ENCODE measurements around the gene ZNF318.

ZNF318 gene

GRCh38 chr6:43311666-43312065 is 57.8 kb downstream of the ZNF318 start:
- no peak for DNase-seq (ENCODE audit: low read depth, low spot score)
- TF ChIP-seq YY1 (IDR thresholded peaks at IDR 0.05; ENCODE audit: insufficient read depth, insufficient read length) (no peak), SUZ12 (IDR thresholded peaks at IDR 0.05; ENCODE audit: extremely low read depth, insufficient read depth, insufficient read length) (no peak), ZNF274 (IDR thresholded peaks at IDR 0.05; ENCODE audit: low read depth, low read length) (no peak)
- H3K4me1 ChIP-seq (ENCODE audit: insufficient read depth, insufficient read length) = peaks cover 5% of the 10 kb centered on the region
- H3K27me3 ChIP-seq (ENCODE audit: insufficient read depth, insufficient read length) = no peaks in the 10 kb centered on the region
- no peaks in the 10 kb centered on the region for H3K9me3 ChIP-seq (ENCODE audit: insufficient read depth, low read length)
- H3K36me3 ChIP-seq (ENCODE audit: insufficient read depth, insufficient read length, low read length) = no peaks in the 10 kb centered on the region
- H3K4me3 ChIP-seq (ENCODE audit: insufficient read length, low read depth) = no peak overlapping the region
- H3K9ac ChIP-seq (ENCODE audit: insufficient read length, low read depth) = no peak overlapping the region

- Histone ChIP-seq H3K9ac (ENCODE audit: insufficient read length, low read depth) (no peak overlapping the region), H3K36me3 (ENCODE audit: insufficient read depth, insufficient read length, low read length) (no peaks in the 10 kb centered on the region), H3K27me3 (ENCODE audit: insufficient read depth, insufficient read length) (no peaks in the 10 kb centered on the region), H3K4me3 (ENCODE audit: insufficient read length, low read depth) (no peak overlapping the region), H3K9me3 (ENCODE audit: insufficient read depth, low read length) (no peaks in the 10 kb centered on the region), H3K4me1 (ENCODE audit: insufficient read depth, insufficient read length) (peaks cover 5% of the 10 kb centered on the region)
- TF ChIP-seq SUZ12 (IDR thresholded peaks at IDR 0.05; ENCODE audit: extremely low read depth, insufficient read depth, insufficient read length) (no peak), ZNF274 (IDR thresholded peaks at IDR 0.05; ENCODE audit: low read depth, low read length) (no peak), YY1 (IDR thresholded peaks at IDR 0.05; ENCODE audit: insufficient read depth, insufficient read length) (no peak)
- DNase-seq (ENCODE audit: low read depth, low spot score) = no peak
These were observed 58.8 kb downstream of the ZNF318 start for GRCh38 chr6:43310624-43311023.

- no peak for DNase-seq (ENCODE audit: low read depth, low spot score)
- H3K4me3 ChIP-seq (ENCODE audit: insufficient read length, low read depth) = no peak overlapping the region
- H3K4me1 ChIP-seq (ENCODE audit: insufficient read depth, insufficient read length) = peaks cover 5% of the 10 kb centered on the region
- TF ChIP-seq SUZ12 (IDR thresholded peaks at IDR 0.05; ENCODE audit: extremely low read depth, insufficient read depth, insufficient read length) (no peak), YY1 (IDR thresholded peaks at IDR 0.05; ENCODE audit: insufficient read depth, insufficient read length) (no peak), ZNF274 (IDR thresholded peaks at IDR 0.05; ENCODE audit: low read depth, low read length) (no peak)
- no peak overlapping the region for H3K9ac ChIP-seq (ENCODE audit: insufficient read length, low read depth)
- no peaks in the 10 kb centered on the region for H3K9me3 ChIP-seq (ENCODE audit: insufficient read depth, low read length)
- H3K36me3 ChIP-seq (ENCODE audit: insufficient read depth, insufficient read length, low read length) = no peaks in the 10 kb centered on the region
- H3K27me3 ChIP-seq (ENCODE audit: insufficient read depth, insufficient read length) = no peaks in the 10 kb centered on the region
These were observed 59.3 kb downstream of the ZNF318 start for GRCh38 chr6:43310134-43310533.

GRCh38 chr6:43308990-43309477 is 60.4 kb downstream of the ZNF318 start:
- TF ChIP-seq ZNF274 (IDR thresholded peaks at IDR 0.05; ENCODE audit: low read depth, low read length) = no peak
- TF ChIP-seq YY1 (IDR thresholded peaks at IDR 0.05; ENCODE audit: insufficient read depth, insufficient read length) = no peak
- TF ChIP-seq SUZ12 (IDR thresholded peaks at IDR 0.05; ENCODE audit: extremely low read depth, insufficient read depth, insufficient read length) = no peak
- Histone ChIP-seq H3K9ac (ENCODE audit: insufficient read length, low read depth) (peak overlapping the region; percentile 7), H3K36me3 (ENCODE audit: insufficient read depth, insufficient read length, low read length) (no peaks in the 10 kb centered on the region), H3K4me3 (ENCODE audit: insufficient read length, low read depth) (peak overlapping the region; percentile 54), H3K9me3 (ENCODE audit: insufficient read depth, low read length) (no peaks in the 10 kb centered on the region), H3K27me3 (ENCODE audit: insufficient read depth, insufficient read length) (no peaks in the 10 kb centered on the region), H3K4me1 (ENCODE audit: insufficient read depth, insufficient read length) (peaks cover 7% of the 10 kb centered on the region)
- DNase-seq (ENCODE audit: low read depth, low spot score) = no peak

- no peaks in the 10 kb centered on the region for H3K36me3 ChIP-seq (ENCODE audit: insufficient read depth, insufficient read length, low read length)
- TF ChIP-seq ZNF274 (IDR thresholded peaks at IDR 0.05; ENCODE audit: low read depth, low read length) (no peak), SUZ12 (IDR thresholded peaks at IDR 0.05; ENCODE audit: extremely low read depth, insufficient read depth, insufficient read length) (no peak), YY1 (IDR thresholded peaks at IDR 0.05; ENCODE audit: insufficient read depth, insufficient read length) (no peak)
- H3K9me3 ChIP-seq (ENCODE audit: insufficient read depth, low read length) = no peaks in the 10 kb centered on the region
- no peaks in the 10 kb centered on the region for H3K27me3 ChIP-seq (ENCODE audit: insufficient read depth, insufficient read length)
- DNase-seq (ENCODE audit: low read depth, low spot score) = no peak
- peak within 1 kb of the TSS; percentile 72 for H3K9ac ChIP-seq (ENCODE audit: insufficient read length, low read depth)
- H3K4me1 ChIP-seq (ENCODE audit: insufficient read depth, insufficient read length) = peaks cover 7% of the 10 kb centered on the region
- H3K4me3 ChIP-seq (ENCODE audit: insufficient read length, low read depth) = peak within 1 kb of the TSS; percentile 54
These were observed 61.1 kb downstream of the ZNF318 start, which contains the start of gene CRIP3 for GRCh38 chr6:43308101-43308989. TSS of gene CRIP3 (minus strand) at chr6:43308826. CDS start at chr6:43308792, 34 bp downstream.

GRCh38 chr6:43307451-43308100 is 61.9 kb downstream of the ZNF318 start:
- no peaks in the 10 kb centered on the region for H3K36me3 ChIP-seq (ENCODE audit: insufficient read depth, insufficient read length, low read length)
- H3K9ac ChIP-seq (ENCODE audit: insufficient read length, low read depth) = peak overlapping the region; percentile 32
- DNase-seq (ENCODE audit: low read depth, low spot score) = no peak
- TF ChIP-seq ZNF274 (IDR thresholded peaks at IDR 0.05; ENCODE audit: low read depth, low read length) (no peak), YY1 (IDR thresholded peaks at IDR 0.05; ENCODE audit: insufficient read depth, insufficient read length) (no peak), SUZ12 (IDR thresholded peaks at IDR 0.05; ENCODE audit: extremely low read depth, insufficient read depth, insufficient read length) (no peak)
- peaks cover 7% of the 10 kb centered on the region for H3K4me1 ChIP-seq (ENCODE audit: insufficient read depth, insufficient read length)
- no peak overlapping the region for H3K4me3 ChIP-seq (ENCODE audit: insufficient read length, low read depth)
- H3K9me3 ChIP-seq (ENCODE audit: insufficient read depth, low read length) = no peaks in the 10 kb centered on the region
- no peaks in the 10 kb centered on the region for H3K27me3 ChIP-seq (ENCODE audit: insufficient read depth, insufficient read length)

GRCh38 chr6:43306086-43306485 is 63.4 kb downstream of the ZNF318 start:
- Histone ChIP-seq H3K4me1 (ENCODE audit: insufficient read depth, insufficient read length) (peaks cover 7% of the 10 kb centered on the region), H3K9ac (ENCODE audit: insufficient read length, low read depth) (no peak overlapping the region), H3K4me3 (ENCODE audit: insufficient read length, low read depth) (no peak overlapping the region), H3K36me3 (ENCODE audit: insufficient read depth, insufficient read length, low read length) (no peaks in the 10 kb centered on the region), H3K27me3 (ENCODE audit: insufficient read depth, insufficient read length) (no peaks in the 10 kb centered on the region), H3K9me3 (ENCODE audit: insufficient read depth, low read length) (no peaks in the 10 kb centered on the region)
- TF ChIP-seq SUZ12 (IDR thresholded peaks at IDR 0.05; ENCODE audit: extremely low read depth, insufficient read depth, insufficient read length) (no peak), YY1 (IDR thresholded peaks at IDR 0.05; ENCODE audit: insufficient read depth, insufficient read length) (no peak), ZNF274 (IDR thresholded peaks at IDR 0.05; ENCODE audit: low read depth, low read length) (no peak)
- DNase-seq (ENCODE audit: low read depth, low spot score) = no peak
